ENCODE data around the gene SPAG5.

DNA sequence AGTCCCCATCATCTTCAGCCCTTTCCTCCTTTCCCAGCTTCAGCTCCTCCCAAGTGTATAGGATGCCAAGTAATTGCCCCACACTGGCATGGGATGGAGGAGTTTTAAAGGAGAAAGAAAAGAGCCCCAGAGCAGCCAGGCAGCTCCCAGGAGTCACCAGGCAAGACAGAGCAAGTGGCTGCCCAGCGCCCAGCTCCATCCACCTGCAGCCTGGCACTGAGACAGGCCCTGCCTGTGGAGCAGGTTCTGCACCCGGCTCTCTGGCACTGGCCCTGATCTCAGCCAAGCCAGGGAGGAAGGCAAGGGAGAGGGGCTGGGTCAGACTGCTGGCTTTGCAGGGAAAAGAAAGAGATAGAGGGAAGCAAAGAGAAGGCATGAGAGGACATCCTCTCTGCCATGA, 71.0 kb downstream of the SPAG5 start:
- TF ChIP-seq CTCF (IDR thresholded peaks at IDR 0.05; ENCODE audit: insufficient read depth, low read length) (no peak), POLR2AphosphoS5 (IDR thresholded peaks at IDR 0.05; ENCODE audit: low read depth) (no peak), REST (IDR thresholded peaks at IDR 0.05; ENCODE audit: insufficient replicate concordance, low read depth) (no peak), SPI1 (IDR thresholded peaks at IDR 0.05; ENCODE audit: borderline replicate concordance, low read depth) (no peak)

Measured in HL-60 (cell line).